Activated CD8-positive, alpha-beta T cell treated with anti-CD3 and anti-CD28 coated beads, Interleukin-2, amount 10 ng/mL, durations not matched to agents 7 days and 5 days (primary cell): ENCODE data around the gene GTPBP10. TPM values are rescaled to one million over a fixed set of nuclear protein-coding genes. Genes with fewer than 3 reads are reported as not detected.

Experiments used
- ATAC-seq: fragments of 150-1000 bp; cut with Tn5 transposase; one replicate; pipeline ENCODE4 v1.10.0; 2021; ENCODE audit warnings: moderate library complexity
- CTCF ChIA-PET: fragments of 350-600 bp; sonication (Branson Sonifier 250); formaldehyde crosslinking; loops from one replicate; lab custom pipeline; 2021; ENCODE audit warnings: antibody characterized with exemption; lab: Charles Lee
- POLR2A ChIA-PET: fragments of 350-600 bp; sonication (Branson Sonifier 250); formaldehyde crosslinking; loops from one replicate; lab custom pipeline; 2021; ENCODE audit warnings: antibody characterized with exemption; lab: Charles Lee
- DNase-seq: peaks from one replicate; pipeline ENCODE4 v3.0.0-alpha.2; 2020
- H3K27ac Mint-ChIP-seq: one replicate; pipeline ENCODE4 v1.8.0; 2021; ENCODE audit warnings: mild to moderate bottlenecking, mixed read lengths
- H3K27me3 Mint-ChIP-seq: one replicate; pipeline ENCODE4 v1.8.0; 2021; ENCODE audit warnings: low read depth, mixed read lengths
- H3K36me3 Mint-ChIP-seq: one replicate; pipeline ENCODE4 v1.8.0; 2021; ENCODE audit warnings: low read depth, mixed read lengths
- H3K4me1 Mint-ChIP-seq: one replicate; pipeline ENCODE4 v1.8.0; 2021; ENCODE audit warnings: low read depth, mixed read lengths
- H3K4me3 Mint-ChIP-seq: one replicate; pipeline ENCODE4 v1.8.0; 2021; ENCODE audit warnings: mild to moderate bottlenecking, mixed read lengths
- H3K9me3 Mint-ChIP-seq: one replicate; pipeline ENCODE4 v1.8.0; 2022; ENCODE audit warnings: mixed read lengths; ENCODE audit not compliant: insufficient read depth
- total RNA-seq, 2 experiments: library from RNA; stranded (reverse); gene quantifications; one replicate each; pipeline ENCODE4 v1.2.3, GENCODE V29; 2021

The GTPBP10 gene
- total RNA-seq, 2 experiments from 2014 or later, result 22.5 to 23.1 TPM

- DNase-seq, result no peak
- H3K27me3 Mint-ChIP-seq, result no peaks in the 10 kb centered on the region
- ChIA-PET CTCF (interaction anchor here (2.1 kb wide), 1 partner anchor 62 kb away, joined by 9 read pairs; no protein-coding TSS in a partner anchor), POLR2A (no interaction called here)
- no peaks in the 10 kb centered on the region for H3K9me3 Mint-ChIP-seq
- H3K36me3 Mint-ChIP-seq, result no peaks in the 10 kb centered on the region
- ATAC-seq, result no peak
- peaks cover 10% of the 10 kb centered on the region for H3K4me1 Mint-ChIP-seq
- no peak overlapping the region for H3K4me3 Mint-ChIP-seq
- H3K27ac Mint-ChIP-seq, result no peak overlapping the region
Observed at GRCh38 chr7:90408142-90408541, 61.6 kb downstream of the GTPBP10 start.

- Mint-ChIP-seq H3K36me3 (no peaks in the 10 kb centered on the region), H3K4me3 (no peak overlapping the region), H3K27me3 (no peaks in the 10 kb centered on the region), H3K9me3 (no peaks in the 10 kb centered on the region), H3K27ac (no peak overlapping the region), H3K4me1 (peaks cover 2% of the 10 kb centered on the region)
- no peak for ATAC-seq
- ChIA-PET POLR2A (no interaction called here), CTCF (interaction anchor here (1.0 to 2.1 kb wide), 2 partner anchors 18 to 64 kb away, joined by 3 to 9 read pairs; no protein-coding TSS in a partner anchor)
- no peak for DNase-seq
Observed at GRCh38 chr7:90409667-90410066, 63.2 kb downstream of the GTPBP10 start.

GRCh38 chr7:90411510-90411909, 65.0 kb downstream of the GTPBP10 start:
- Mint-ChIP-seq H3K9me3 (no peaks in the 10 kb centered on the region), H3K4me1 (no peaks in the 10 kb centered on the region), H3K36me3 (no peaks in the 10 kb centered on the region), H3K27me3 (no peaks in the 10 kb centered on the region), H3K4me3 (no peak overlapping the region), H3K27ac (no peak overlapping the region)
- ChIA-PET CTCF (no interaction called here), POLR2A (interaction anchor here (1.1 kb wide), 1 partner anchor 66 kb away, joined by 3 read pairs; no protein-coding TSS in a partner anchor)
- ATAC-seq (no peak), DNase-seq (no peak)

GRCh38 chr7:90412458-90413184, 66.1 kb downstream of the GTPBP10 start:
- POLR2A ChIA-PET, result no interaction called here
- no peaks in the 10 kb centered on the region for H3K27me3 Mint-ChIP-seq
- H3K36me3 Mint-ChIP-seq, result no peaks in the 10 kb centered on the region
- DNase-seq (peak; percentile 28), ATAC-seq (no peak)
- CTCF ChIA-PET, result no interaction called here
- no peak overlapping the region for H3K4me3 Mint-ChIP-seq
- H3K27ac Mint-ChIP-seq, result no peak overlapping the region
- H3K9me3 Mint-ChIP-seq, result no peaks in the 10 kb centered on the region
- H3K4me1 Mint-ChIP-seq, result no peaks in the 10 kb centered on the region

- ATAC-seq (no peak), DNase-seq (no peak)
- Mint-ChIP-seq H3K4me1 (no peaks in the 10 kb centered on the region), H3K4me3 (no peak overlapping the region), H3K36me3 (no peaks in the 10 kb centered on the region), H3K9me3 (no peaks in the 10 kb centered on the region), H3K27ac (no peak overlapping the region), H3K27me3 (no peaks in the 10 kb centered on the region)
- ChIA-PET POLR2A (no interaction called here), CTCF (no interaction called here)
Observed at GRCh38 chr7:90413185-90413528, 66.6 kb downstream of the GTPBP10 start.

- ATAC-seq (no peak), DNase-seq (no peak)
- ChIA-PET POLR2A (no interaction called here), CTCF (no interaction called here)
- peaks cover 8% of the 10 kb centered on the region for H3K4me1 Mint-ChIP-seq
- H3K9me3 Mint-ChIP-seq, result no peaks in the 10 kb centered on the region
- no peak overlapping the region for H3K27ac Mint-ChIP-seq
- H3K36me3 Mint-ChIP-seq, result no peaks in the 10 kb centered on the region
- H3K27me3 Mint-ChIP-seq, result no peaks in the 10 kb centered on the region
- no peak overlapping the region for H3K4me3 Mint-ChIP-seq
Observed at GRCh38 chr7:90421651-90422050, 75.1 kb downstream of the GTPBP10 start.

GRCh38 chr7:90424720-90425119, 78.2 kb downstream of the GTPBP10 start:
- Mint-ChIP-seq H3K27me3 (no peaks in the 10 kb centered on the region), H3K9me3 (no peaks in the 10 kb centered on the region), H3K4me1 (peaks cover 8% of the 10 kb centered on the region), H3K36me3 (no peaks in the 10 kb centered on the region), H3K4me3 (no peak overlapping the region), H3K27ac (no peak overlapping the region)
- CTCF ChIA-PET, result interaction anchor here (1.0 kb wide), 1 partner anchor 270 kb away, joined by 3 read pairs; the partner anchor contains the start of gene STEAP1
- ATAC-seq, result no peak
- DNase-seq, result no peak
- POLR2A ChIA-PET, result no interaction called here

- H3K27ac Mint-ChIP-seq, result no peak overlapping the region
- peaks cover 8% of the 10 kb centered on the region for H3K4me1 Mint-ChIP-seq
- H3K9me3 Mint-ChIP-seq, result no peaks in the 10 kb centered on the region
- POLR2A ChIA-PET, result no interaction called here
- H3K4me3 Mint-ChIP-seq, result no peak overlapping the region
- ATAC-seq (no peak), DNase-seq (no peak)
- no peaks in the 10 kb centered on the region for H3K27me3 Mint-ChIP-seq
- H3K36me3 Mint-ChIP-seq, result no peaks in the 10 kb centered on the region
- CTCF ChIA-PET, result interaction anchor here (1.0 kb wide), 1 partner anchor 271 kb away, joined by 3 read pairs; the partner anchor contains the start of gene STEAP1
Observed at GRCh38 chr7:90425376-90425775, 78.9 kb downstream of the GTPBP10 start.

- ATAC-seq, result no peak
- CTCF ChIA-PET, result interaction anchor here (1.0 to 2.7 kb wide), 3 partner anchors 11 to 242 kb away, joined by 3 to 9 read pairs (median 3); no protein-coding TSS in a partner anchor
- H3K4me3 Mint-ChIP-seq, result no peak overlapping the region
- POLR2A ChIA-PET, result no interaction called here
- no peaks in the 10 kb centered on the region for H3K36me3 Mint-ChIP-seq
- H3K27me3 Mint-ChIP-seq, result no peaks in the 10 kb centered on the region
- no peaks in the 10 kb centered on the region for H3K9me3 Mint-ChIP-seq
- no peak overlapping the region for H3K27ac Mint-ChIP-seq
- no peak for DNase-seq
- H3K4me1 Mint-ChIP-seq, result no peaks in the 10 kb centered on the region
Observed at GRCh38 chr7:90430614-90431460, 84.3 kb downstream of the GTPBP10 start.

- Mint-ChIP-seq H3K27ac (no peak overlapping the region), H3K4me1 (no peaks in the 10 kb centered on the region), H3K4me3 (no peak overlapping the region), H3K36me3 (no peaks in the 10 kb centered on the region), H3K27me3 (peaks cover 1% of the 10 kb centered on the region), H3K9me3 (no peaks in the 10 kb centered on the region)
- ATAC-seq, result no peak
- no peak for DNase-seq
- CTCF ChIA-PET, result interaction anchor here (1.2 to 2.7 kb wide), 2 partner anchors 87 to 121 kb away, joined by 4 to 9 read pairs; no protein-coding TSS in a partner anchor
- POLR2A ChIA-PET, result no interaction called here
Observed at GRCh38 chr7:90432752-90433151, 86.2 kb downstream of the GTPBP10 start.

GRCh38 chr7:90433221-90433620, 86.7 kb downstream of the GTPBP10 start:
- DNase-seq (no peak), ATAC-seq (no peak)
- no peak overlapping the region for H3K4me3 Mint-ChIP-seq
- no peaks in the 10 kb centered on the region for H3K36me3 Mint-ChIP-seq
- H3K27me3 Mint-ChIP-seq, result peaks cover 4% of the 10 kb centered on the region
- no peaks in the 10 kb centered on the region for H3K4me1 Mint-ChIP-seq
- H3K27ac Mint-ChIP-seq, result no peak overlapping the region
- no peaks in the 10 kb centered on the region for H3K9me3 Mint-ChIP-seq
- ChIA-PET POLR2A (no interaction called here), CTCF (interaction anchor here (1.2 kb wide), 1 partner anchor 87 kb away, joined by 4 read pairs; no protein-coding TSS in a partner anchor)
